ENCODE results near the gene IP6K1.

- TF ChIP-seq, protein P1, sequence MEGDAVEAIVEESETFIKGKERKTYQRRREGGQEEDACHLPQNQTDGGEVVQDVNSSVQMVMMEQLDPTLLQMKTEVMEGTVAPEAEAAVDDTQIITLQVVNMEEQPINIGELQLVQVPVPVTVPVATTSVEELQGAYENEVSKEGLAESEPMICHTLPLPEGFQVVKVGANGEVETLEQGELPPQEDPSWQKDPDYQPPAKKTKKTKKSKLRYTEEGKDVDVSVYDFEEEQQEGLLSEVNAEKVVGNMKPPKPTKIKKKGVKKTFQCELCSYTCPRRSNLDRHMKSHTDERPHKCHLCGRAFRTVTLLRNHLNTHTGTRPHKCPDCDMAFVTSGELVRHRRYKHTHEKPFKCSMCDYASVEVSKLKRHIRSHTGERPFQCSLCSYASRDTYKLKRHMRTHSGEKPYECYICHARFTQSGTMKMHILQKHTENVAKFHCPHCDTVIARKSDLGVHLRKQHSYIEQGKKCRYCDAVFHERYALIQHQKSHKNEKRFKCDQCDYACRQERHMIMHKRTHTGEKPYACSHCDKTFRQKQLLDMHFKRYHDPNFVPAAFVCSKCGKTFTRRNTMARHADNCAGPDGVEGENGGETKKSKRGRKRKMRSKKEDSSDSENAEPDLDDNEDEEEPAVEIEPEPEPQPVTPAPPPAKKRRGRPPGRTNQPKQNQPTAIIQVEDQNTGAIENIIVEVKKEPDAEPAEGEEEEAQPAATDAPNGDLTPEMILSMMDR (IDR thresholded peaks at IDR 0.05), result no peak
- TF ChIP-seq POLR2A (IDR thresholded peaks at IDR 0.05), result no peak
Observed at GRCh38 chr3:49791571-49791970, 5.2 kb upstream of the IP6K1 start.
